PC-9 (cell line): ENCODE measurements around the gene PNMA6A. TPM values are rescaled to one million over a fixed set of nuclear protein-coding genes. Genes with fewer than 3 reads are reported as not detected.
"Not testable (repeated sequence)": the region's sequence is repeated elsewhere in the genome, so short reads cannot be mapped to it uniquely, and the experiment has no call there.

Source experiments
- BruUV-seq: library from RNA; stranded (reverse); fragments of 400-500 nt; replicated peaks from 2 replicates; lab custom pipeline; 2021; lab: Mats Ljungman, UMichigan
- CTCF ChIA-PET: fragments of 300-600 bp; sonication (Branson Sonifier 250); formaldehyde crosslinking; loops from one replicate; lab custom pipeline; 2022; ENCODE audit warnings: antibody characterized with exemption; lab: Charles Lee
- POLR2A ChIA-PET: fragments of 300-600 bp; sonication (Branson Sonifier 250); formaldehyde crosslinking; loops from one replicate; lab custom pipeline; 2022; ENCODE audit warnings: antibody characterized with exemption; ENCODE audit not compliant: unreplicated experiment; lab: Charles Lee
- DNase-seq, 2 experiments: peaks; one replicate each; pipeline versions ENCODE4 v3.0.0 to v3.0.0-alpha.2; 2015 to 2022; ENCODE audit warnings: mixed read lengths in 1 of 2
- H2AFZ ChIP-seq: fragments of 200-600 bp; sonication (generic); 2 replicates; pipeline ENCODE4 v1.8.1; 2017; ENCODE audit warnings: antibody characterized with exemption
- H3F3A ChIP-seq: fragments of 200-600 bp; sonication (generic); 2 replicates; pipeline ENCODE4 v1.8.1; 2017; ENCODE audit warnings: antibody characterized with exemption, mild to moderate bottlenecking, low read depth; ENCODE audit not compliant: insufficient read depth
- H3K27ac ChIP-seq: fragments of 200-600 bp; sonication (generic); 2 replicates; pipeline ENCODE4 v1.6.1; 2016; ENCODE audit warnings: mixed run types
- H3K27me3 ChIP-seq: fragments of 200-600 bp; sonication (generic); 2 replicates; pipeline ENCODE4 v1.6.1; 2016; ENCODE audit warnings: low read depth, mixed run types; ENCODE audit not compliant: insufficient read depth
- H3K36me3 ChIP-seq: fragments of 200-600 bp; sonication (generic); 2 replicates; pipeline ENCODE4 v1.6.1; 2016; ENCODE audit warnings: low read depth, mixed run types
- H3K4me1 ChIP-seq: fragments of 200-600 bp; sonication (generic); replicated peaks from 2 replicates; pipeline ENCODE4 v1.6.1; 2016; ENCODE audit warnings: mixed run types; ENCODE audit not compliant: insufficient read depth
- H3K4me2 ChIP-seq: fragments of 200-600 bp; sonication (generic); 2 replicates; pipeline ENCODE4 v1.6.1; 2017; ENCODE audit warnings: mixed run types
- H3K4me3 ChIP-seq: fragments of 200-600 bp; sonication (generic); 2 replicates; pipeline ENCODE4 v1.6.1; 2016; ENCODE audit warnings: mixed run types
- H3K79me2 ChIP-seq: fragments of 200-600 bp; sonication (generic); 2 replicates; pipeline ENCODE4 v1.6.1; 2017; ENCODE audit warnings: low read depth, mixed run types
- H3K9me2 ChIP-seq: fragments of 200-600 bp; sonication (generic); 2 replicates; pipeline ENCODE4 v1.8.1; 2017; ENCODE audit warnings: mild to moderate bottlenecking; ENCODE audit not compliant: insufficient read depth
- H3K9me3 ChIP-seq: fragments of 200-600 bp; sonication (generic); 2 replicates; pipeline ENCODE4 v1.8.1; 2016; ENCODE audit warnings: low read depth; ENCODE audit not compliant: insufficient read depth
- H4K20me1 ChIP-seq: fragments of 200-600 bp; sonication (generic); 2 replicates; pipeline ENCODE4 v1.8.1; 2017; ENCODE audit not compliant: insufficient read depth
- CTCF ChIP-seq: fragments of 200-600 bp; sonication (generic); conservative IDR thresholded peaks from 2 replicates; pipeline ENCODE4 v1.6.1; 2017; ENCODE audit warnings: mixed run types, antibody characterized with exemption, mild to moderate bottlenecking, moderate library complexity
- EZH2 ChIP-seq: fragments of 200-600 bp; sonication (generic); IDR thresholded peaks from 2 replicates; pipeline ENCODE4 v1.8.0; 2017; ENCODE audit warnings: antibody characterized with exemption, low read depth
- intact Hi-C: fragments of 100-400 bp; cut with micrococcal nuclease; formaldehyde crosslinking; loops from one replicate; pipeline ENCODE4 v1.10.0; 2022; ENCODE audit not compliant: unreplicated experiment
- total RNA-seq: library from RNA; stranded (reverse); gene quantifications from 2 replicates; pipeline ENCODE4 v1.2.3, GENCODE V29; 2021

Gene PNMA6A
- total RNA-seq, 1 experiment from 2014 or later: not detected

DNA sequence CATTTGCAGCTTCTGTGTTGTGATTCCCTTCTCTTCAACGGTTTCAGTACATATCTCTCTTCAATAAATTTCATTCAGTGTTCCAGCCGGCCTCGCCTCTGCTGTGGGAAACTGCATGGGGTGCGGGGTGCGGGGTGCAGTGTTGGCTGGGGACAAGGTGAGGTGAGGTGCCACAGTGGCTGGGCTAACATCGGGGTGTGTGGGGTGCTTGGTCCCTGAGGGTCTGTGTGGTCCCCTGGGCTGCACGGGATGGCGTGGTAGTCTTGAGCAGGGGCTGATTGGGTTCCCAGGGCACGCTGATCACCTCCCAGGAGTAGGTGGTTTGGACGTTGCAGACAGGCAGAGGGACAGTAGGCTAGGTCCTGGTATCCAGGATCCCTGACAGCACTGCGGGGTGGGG, 2.7 kb downstream of the PNMA6A start:
- peaks cover 6% of the 10 kb centered on the region; the same call in 1 of the 2 replicates for H3K27me3 ChIP-seq
- intact Hi-C loops: no loop called here
- no peak overlapping the region for H3K4me3 ChIP-seq
- no peak overlapping the region for H3K4me2 ChIP-seq
- no peak for DNase-seq
- H2AFZ ChIP-seq: no peak overlapping the region
- ChIA-PET POLR2A (no interaction called here), CTCF (no interaction called here)
- no peaks in the 10 kb centered on the region for H3K4me1 ChIP-seq
- TF ChIP-seq EZH2 (no peak), CTCF (no peak)
- H3K27ac ChIP-seq: no peak overlapping the region
- H3K79me2 ChIP-seq: no peaks in the 10 kb centered on the region
- no peaks in the 10 kb centered on the region for H3F3A ChIP-seq
- H4K20me1 ChIP-seq: no peaks in the 10 kb centered on the region
- no TSS peak for BruUV-seq
- H3K36me3 ChIP-seq: no peaks in the 10 kb centered on the region
- no peaks in the 10 kb centered on the region for H3K9me3 ChIP-seq
- no peaks in the 10 kb centered on the region for H3K9me2 ChIP-seq

GRCh38 chrX:153075366-153075765, 3.1 kb downstream of the PNMA6A start:
- no peaks in the 10 kb centered on the region for H3K79me2 ChIP-seq
- no peak overlapping the region for H3K27ac ChIP-seq
- CTCF ChIA-PET: no interaction called here
- H3K36me3 ChIP-seq: no peaks in the 10 kb centered on the region
- peaks cover 6% of the 10 kb centered on the region; the same call in 1 of the 2 replicates for H3K27me3 ChIP-seq
- H3K9me3 ChIP-seq: no peaks in the 10 kb centered on the region
- no peak for TF ChIP-seq CTCF
- no peak for TF ChIP-seq EZH2
- no peak overlapping the region for H3K4me3 ChIP-seq
- H2AFZ ChIP-seq: no peak overlapping the region
- POLR2A ChIA-PET: no interaction called here
- intact Hi-C loops: no loop called here
- no peaks in the 10 kb centered on the region for H3K9me2 ChIP-seq
- no peak for DNase-seq
- H3K4me2 ChIP-seq: no peak overlapping the region
- H3K4me1 ChIP-seq: no peaks in the 10 kb centered on the region
- H4K20me1 ChIP-seq: no peaks in the 10 kb centered on the region
- BruUV-seq: no TSS peak
- H3F3A ChIP-seq: no peaks in the 10 kb centered on the region

DNA sequence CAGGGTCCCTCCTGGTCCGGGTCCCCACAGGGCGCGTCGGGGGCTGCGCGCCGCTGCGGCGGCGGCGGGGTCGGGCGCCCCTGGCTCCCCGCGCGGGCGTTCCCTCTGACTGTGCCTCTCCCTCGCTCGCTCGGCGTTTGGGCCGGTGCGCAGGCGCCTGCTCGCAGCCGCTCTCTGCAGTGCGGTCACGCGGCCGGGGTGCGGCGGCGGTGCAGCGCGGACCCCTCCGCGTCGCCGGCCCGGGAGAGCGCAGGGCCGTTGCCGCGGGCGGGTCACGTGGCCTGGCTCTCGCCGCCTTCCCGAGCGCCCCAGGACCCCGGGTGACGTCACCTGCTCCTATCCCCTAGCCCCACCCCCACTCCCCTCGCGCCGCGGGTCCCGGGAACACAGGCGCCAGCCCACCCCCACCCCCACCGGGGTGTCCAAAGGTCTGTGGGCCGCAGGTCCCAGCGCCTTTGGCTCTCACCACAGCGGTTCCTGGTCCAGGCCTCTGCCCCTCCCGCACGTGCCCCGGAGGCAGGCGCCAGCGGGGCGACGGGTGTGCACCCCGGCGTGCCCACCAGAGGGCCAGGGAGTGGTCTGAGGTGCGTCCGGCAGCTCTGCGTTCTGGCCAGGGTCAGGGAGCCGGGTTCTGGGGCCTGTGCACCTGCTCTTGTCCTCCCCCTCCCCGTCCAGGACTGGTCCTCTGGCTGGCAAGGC, 5.3 kb downstream of the PNMA6A start:
- intact Hi-C loops: not testable (repeated sequence)

GRCh38 chrX:153083238-153083923, 11.1 kb downstream of the PNMA6A start:
- intact Hi-C loops, H3K4me2 ChIP-seq: not testable (repeated sequence)

More for the DNA sequence above, 5.3 kb downstream of the PNMA6A start:
- H3F3A ChIP-seq, H3K4me2 ChIP-seq, H3K9me2 ChIP-seq, POLR2A ChIA-PET, H3K79me2 ChIP-seq, BruUV-seq, CTCF ChIA-PET, H3K4me1 ChIP-seq, DNase-seq, H3K9me3 ChIP-seq, H4K20me1 ChIP-seq, H3K36me3 ChIP-seq, H3K27me3 ChIP-seq, H3K4me3 ChIP-seq, H3K27ac ChIP-seq, H2AFZ ChIP-seq: not testable (repeated sequence)

More at GRCh38 chrX:153083238-153083923, 11.1 kb downstream of the PNMA6A start:
- BruUV-seq, H3K4me3 ChIP-seq, H3K27ac ChIP-seq, H4K20me1 ChIP-seq, H3K4me1 ChIP-seq, DNase-seq, H3K9me2 ChIP-seq, CTCF ChIA-PET, H3F3A ChIP-seq, H3K79me2 ChIP-seq, H2AFZ ChIP-seq, POLR2A ChIA-PET, H3K36me3 ChIP-seq, H3K9me3 ChIP-seq: not testable (repeated sequence)
- H3K27me3 ChIP-seq: peaks cover 46% of the 10 kb centered on the region
